GM19025 (cell line): ENCODE results near the gene BMPR2.
"Not testable (repeated sequence)": the region's sequence is repeated elsewhere in the genome, so short reads cannot be mapped to it uniquely, and the experiment has no call there.

Experiments used
- ATAC-seq: cut with Tn5 transposase; IDR thresholded peaks from one replicate; pipeline ENCODE4 v1.9.1; 2021; ENCODE audit warnings: mild to moderate bottlenecking, low read depth, moderate library complexity; ENCODE audit not compliant: unreplicated experiment

BMPR2 gene

DNA sequence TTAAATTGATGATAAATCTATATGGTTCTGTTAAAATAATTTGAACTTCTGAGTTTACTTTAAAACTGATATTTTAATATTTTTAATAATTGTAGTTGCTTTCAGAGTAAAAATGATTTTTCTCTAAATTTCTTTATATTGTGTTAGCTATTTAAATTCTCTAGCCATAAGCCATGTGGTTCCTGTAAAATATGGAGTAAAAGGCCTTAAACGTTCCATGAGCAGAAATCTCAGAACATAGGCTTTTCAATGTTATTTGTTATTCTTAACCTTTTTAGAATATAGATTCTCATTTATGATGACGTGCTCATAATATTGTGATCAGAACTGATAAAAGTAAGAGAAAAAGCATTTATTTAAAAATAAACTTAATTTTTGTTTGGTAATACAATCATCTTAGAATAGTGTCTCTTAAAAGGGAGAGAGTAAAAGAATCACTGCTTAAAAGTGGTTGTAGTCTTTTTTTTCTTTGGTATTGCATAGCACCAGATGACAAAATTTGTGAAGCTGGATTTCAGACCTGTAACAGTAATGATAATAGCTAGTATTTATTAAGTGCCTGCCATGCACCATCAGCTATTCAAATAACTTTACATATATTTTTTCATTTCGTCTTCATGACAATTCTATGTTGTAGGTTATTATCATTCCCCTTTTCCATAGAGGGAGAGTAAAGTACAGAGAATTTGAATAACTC lies 2.7 kb downstream of the BMPR2 start:
- no peak for ATAC-seq

DNA sequence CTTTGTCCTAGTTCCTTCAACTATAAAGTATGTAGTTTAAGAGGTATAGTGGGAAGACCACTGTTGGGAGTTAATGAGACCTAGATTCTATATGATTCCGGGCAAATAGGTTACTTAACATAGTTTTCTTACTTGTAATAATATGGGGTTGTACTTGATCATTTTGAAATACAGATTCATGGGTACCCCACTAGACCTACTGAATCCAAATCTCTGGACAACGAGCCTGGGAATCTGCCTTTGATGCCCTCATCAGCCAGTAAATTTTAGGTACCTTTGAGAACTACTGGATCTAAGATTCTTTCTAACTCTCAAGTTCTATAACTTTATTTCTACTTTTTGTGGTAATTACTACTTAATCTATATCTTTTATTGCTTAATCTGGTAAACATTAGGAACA lies 6.6 kb downstream of the BMPR2 start:
- ATAC-seq, result no peak

DNA sequence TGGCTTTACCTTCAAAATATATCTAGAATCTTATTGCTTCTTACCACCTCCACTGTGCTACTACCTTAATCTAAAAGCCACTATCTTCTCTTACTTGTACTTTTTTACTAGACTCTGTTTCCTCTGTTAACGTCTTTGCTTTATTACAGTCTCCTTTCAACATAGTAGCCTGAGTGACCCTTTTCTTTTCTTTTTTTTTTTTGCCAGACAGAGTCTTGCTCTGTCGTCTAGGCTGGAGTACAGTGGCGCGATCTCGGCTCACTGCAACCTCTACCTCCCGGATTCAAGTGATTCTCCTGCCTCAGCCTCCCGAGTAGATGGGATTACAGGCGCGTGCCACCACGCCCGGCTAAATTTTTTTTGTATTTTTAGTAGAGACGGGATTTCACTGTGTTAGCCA lies 10.4 kb downstream of the BMPR2 start:
- ATAC-seq, result not testable (repeated sequence)

DNA sequence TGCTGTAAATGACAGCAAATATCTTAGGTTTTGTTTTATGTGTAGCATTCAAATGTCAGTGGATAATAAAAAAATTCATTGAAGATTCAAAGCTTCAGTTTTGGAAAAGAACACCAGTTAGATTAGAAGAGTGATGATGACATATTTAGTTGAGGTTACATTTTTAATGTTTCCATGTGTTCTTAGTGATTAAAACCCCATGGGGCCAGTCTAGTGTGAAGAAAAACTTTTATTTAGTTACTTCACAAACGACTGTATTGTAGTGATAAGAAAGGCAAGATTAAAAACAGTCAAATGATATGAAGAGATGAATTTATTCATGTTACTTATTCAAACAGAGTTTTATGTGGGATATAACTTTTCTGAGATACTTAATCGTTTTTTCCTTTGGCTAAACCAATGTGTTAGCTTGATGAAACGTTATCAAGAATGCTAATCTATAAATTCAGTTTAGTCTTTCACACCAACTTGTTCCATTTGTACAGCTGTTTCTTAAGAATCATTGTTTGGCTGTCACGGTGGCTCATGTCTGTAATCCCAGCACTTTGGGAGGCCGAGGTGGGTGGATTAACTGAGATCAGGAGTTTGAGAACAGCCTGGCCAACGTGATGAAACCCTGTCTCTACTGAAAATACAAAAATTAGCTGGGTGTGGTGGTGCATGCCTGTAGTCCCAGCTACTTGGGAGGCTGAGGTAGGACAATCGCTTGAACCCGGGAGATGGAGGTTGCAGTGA lies 11.6 kb downstream of the BMPR2 start:
- ATAC-seq, result no peak

DNA sequence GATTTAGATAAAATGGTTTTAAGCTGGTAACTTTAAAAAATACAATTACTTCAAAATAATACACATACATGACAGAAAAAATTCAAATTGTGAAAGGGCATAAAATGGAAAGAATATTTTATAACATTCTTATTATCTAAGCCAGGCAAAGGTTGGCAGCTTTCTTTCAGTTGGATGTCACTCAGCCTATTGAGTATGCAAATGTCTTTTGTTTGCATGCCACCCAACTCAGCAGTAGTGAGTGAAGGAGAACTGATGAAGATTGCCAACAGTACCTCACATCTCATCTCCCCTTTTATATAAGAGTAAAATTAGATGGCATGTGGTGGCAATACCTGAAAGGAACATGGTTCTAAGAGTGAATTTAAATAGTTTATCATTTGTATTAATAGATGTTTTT lies 24.8 kb downstream of the BMPR2 start:
- ATAC-seq, result no peak

DNA sequence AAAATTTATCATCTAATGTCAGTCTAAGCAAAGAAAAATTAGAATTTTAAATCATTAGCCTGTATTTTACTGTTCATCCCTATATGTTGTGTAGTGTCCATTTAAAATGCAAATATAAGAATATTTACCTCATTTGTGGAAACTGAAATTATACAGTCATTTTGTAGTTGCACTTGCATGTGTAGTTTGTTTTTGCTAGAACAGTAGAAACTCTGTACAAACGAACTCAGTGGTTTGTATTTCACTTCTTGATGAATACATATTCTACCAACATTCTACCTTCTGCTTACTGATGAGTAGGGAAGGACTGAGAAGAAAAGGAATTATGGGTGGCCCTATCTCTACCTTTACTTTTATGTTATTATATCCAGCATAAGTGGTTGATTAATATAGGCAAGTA lies 29.7 kb downstream of the BMPR2 start:
- no peak for ATAC-seq

DNA sequence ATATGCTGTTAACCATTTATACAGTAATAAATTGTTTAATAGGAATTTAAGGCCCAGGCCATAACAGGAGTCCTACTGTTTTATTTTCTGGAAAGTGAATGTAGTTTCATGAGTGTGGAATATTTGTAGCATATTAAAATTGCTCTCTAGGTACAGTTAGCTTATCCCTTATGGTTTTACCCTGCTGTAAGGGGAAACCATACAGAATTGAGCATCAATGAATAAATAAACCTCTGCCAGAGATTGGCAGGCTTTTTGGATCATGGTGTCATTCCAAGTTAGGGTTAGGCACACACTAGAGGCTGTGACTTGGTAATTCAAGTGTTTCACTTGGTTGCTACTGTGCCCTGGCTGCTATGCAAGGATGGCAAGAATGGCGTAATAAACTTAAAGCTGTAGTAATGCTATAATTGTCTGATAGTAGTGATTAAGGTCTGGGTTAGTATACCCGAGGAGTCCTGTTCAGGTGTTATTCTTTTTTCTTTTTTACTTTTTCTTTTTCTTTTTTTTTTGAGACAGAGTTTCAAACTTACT lies 30.4 kb downstream of the BMPR2 start:
- no peak for ATAC-seq

DNA sequence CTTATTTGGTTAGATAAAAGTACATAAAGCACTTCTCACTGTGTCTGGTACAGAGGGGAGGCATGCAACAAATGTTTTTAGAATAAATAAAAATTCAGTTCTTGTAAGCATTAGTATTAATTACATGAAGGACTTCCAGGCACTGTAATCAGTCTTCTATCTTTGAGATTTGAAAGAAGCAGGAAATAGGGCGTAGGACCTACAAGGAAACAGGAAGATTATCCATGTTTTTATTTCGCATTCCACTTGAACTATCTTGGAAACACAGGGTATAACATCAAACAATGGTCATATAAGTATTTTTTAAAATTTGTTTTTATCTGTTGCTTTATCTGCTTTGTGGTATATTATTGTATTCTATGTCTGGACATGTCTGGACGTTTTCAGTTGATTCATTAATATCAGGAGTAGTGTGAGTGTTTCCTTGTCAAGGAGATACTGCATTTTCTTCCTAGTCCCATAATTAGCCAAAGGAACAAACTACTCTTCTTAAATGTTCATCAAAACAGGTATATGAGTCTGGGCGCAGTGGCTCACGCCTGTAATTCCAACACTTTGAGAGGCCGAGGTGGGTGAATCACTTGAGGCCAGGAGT lies 32.5 kb downstream of the BMPR2 start:
- no peak for ATAC-seq

DNA sequence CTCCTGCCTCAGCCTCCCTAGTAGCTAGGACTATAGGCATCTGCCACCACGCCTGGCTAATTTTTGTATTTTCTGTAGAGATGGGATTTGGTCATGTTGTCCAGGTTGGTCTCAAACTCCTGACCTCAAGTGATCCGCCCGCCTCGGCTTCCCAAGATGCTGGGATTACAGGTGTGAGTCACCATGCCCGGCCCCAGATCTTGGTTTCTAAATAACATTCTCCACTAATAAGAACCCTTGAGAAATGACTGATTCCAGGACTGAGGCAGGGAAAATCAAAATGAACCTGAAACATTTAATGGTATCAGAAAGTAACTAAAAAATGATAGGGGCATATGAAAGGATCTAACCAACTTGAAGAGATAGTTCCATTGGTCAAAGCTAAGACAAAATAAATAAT lies 34.0 kb downstream of the BMPR2 start:
- ATAC-seq, result no peak

DNA sequence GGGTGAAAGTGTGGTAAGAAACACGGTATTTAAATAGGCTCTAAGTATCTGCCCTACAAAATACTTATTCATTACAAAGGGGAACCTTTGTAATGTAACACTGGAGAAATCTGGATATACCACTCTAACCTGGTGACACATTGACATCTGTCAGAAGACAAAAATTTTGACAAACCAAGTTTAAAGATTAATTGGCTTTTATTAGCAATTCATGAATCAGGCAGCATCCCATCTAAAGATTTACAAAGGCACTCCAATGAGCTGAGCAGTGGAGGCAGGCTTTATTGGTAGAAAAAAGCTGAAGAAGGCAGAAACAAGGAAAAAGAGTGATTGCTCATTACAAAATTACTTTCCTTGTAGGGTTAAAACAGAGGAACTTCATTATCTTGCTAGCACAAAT lies 35.0 kb downstream of the BMPR2 start:
- ATAC-seq, result no peak

DNA sequence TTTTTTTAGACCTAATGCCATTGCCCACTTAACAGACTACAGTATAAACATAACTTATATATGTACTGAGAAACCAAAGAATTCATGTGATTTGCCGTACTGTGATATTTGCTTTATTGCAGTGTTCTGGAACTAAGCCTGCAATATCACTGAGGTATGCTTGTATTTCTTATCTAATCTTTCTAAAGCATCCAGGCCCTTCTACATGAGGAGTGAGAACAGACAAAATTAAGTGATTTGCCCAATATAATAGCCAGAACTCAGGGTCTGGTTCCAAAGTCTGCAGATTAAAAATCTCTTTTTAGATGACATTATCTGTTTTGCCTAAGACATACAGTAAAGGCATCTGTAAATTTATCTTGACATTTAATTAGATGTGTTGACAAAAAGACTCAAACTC lies 41.9 kb downstream of the BMPR2 start:
- ATAC-seq, result no peak

DNA sequence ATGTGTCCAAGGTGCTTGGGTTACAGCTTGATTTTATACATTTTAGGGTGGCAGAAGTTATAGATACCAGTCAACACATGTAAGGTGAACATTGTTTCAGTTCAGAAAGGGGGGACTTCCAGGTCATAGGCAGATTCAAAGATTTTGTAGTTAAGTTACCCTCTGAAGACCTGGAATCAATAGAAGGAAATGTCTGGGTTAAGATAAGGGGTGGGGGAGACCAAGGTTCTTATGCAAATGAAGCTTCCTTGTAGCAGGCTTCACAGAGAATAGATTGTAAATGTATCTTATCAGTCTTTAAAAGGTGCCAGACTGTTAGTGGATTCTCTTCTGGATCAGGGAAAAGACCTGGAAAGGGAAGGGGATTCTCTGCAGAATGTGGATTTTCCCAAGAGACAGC lies 42.4 kb downstream of the BMPR2 start:
- no peak for ATAC-seq

DNA sequence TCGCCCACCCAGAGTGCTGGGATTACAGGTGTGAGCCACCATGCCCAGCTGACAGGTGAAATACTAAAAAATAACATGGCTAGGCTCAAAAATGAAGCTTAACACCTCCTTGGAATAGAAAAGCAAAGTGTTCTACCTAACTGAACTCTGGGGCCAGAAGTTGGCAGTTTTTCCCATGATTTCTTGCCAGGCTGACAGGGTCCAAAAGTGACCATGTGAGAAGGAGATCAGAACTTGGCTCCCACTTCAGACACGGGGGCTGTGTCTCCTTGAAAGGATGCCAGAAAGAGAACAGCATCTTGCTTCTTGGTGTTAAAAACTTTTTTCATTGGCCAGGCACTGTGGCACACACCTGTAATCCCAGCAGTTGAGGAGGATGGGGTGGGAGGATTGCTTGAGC lies 47.0 kb downstream of the BMPR2 start:
- ATAC-seq, result no peak

DNA sequence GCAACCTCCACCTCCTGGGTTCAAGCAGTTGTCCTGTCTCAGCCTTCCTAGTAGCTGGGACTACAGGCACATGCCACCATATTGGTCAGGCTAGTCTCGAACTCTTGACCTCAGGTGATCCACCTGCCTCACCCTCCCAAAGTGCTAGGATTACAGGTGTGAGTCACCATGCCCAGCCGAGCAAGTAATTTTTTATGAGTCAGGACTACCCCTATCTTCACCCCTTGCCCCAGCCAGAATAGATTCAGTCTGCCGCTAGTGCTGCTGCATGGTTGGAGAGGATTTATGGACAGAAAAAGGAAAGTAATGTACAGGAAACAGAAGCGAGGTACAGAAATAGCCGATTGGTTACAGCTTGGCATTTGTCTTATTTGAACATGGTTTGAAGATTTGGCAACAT lies 48.9 kb downstream of the BMPR2 start:
- no peak for ATAC-seq

DNA sequence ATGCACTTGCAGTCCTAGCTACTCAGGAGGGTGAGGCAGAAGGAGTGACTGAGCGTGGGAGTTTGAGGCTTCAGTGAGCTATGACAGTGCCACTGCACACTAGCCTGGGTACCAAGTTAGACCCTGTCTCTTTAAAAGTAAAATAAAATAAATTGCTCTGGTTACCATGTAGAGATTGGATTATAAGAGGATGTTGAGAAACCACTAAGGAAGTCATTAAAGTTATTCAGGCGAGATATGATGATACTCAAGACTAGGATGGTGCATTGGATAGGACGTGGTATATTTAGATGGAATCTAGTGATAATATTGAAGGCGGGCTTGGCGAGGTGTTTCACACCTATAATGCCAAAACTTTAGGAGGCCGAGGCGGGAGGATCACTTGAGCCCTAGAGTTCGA lies 50.6 kb downstream of the BMPR2 start:
- no peak for ATAC-seq

DNA sequence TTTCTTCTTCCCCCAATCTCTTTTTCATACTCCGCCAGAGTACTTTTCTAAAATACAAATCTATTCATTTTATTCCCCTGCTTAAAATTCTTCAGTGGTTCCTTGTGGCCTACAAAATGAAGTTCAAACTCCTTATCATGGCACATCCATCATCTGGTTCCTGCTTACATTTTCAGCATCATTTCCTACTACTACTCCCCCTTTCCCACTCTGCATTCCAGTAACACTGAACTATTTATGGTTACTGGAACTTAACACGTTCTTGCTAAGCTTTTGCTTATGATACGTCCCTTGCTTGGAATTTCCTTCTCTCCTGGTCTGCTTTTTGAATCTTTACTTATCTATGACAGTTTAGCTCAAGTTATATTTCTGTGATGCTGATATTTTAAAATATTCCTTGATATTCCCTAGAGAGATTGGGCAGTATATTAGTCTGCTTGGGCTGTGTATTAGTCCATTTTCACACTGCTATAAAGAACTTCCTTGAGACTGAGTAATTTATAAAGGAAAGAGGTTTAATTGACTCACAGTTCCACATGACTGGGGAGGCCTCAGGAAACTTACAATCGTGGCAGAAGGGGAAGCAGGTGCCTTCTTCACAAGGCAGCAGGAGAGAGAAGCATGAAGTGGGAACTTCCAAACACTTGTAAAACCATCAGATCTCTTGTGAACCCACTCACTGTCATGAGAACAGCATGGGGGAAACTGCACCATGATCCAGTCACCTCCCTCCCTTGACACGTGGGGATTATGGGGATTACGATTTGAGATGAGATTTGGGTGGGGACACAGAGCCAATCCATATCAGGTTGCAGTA lies 53.2 kb downstream of the BMPR2 start:
- ATAC-seq, result no peak

DNA sequence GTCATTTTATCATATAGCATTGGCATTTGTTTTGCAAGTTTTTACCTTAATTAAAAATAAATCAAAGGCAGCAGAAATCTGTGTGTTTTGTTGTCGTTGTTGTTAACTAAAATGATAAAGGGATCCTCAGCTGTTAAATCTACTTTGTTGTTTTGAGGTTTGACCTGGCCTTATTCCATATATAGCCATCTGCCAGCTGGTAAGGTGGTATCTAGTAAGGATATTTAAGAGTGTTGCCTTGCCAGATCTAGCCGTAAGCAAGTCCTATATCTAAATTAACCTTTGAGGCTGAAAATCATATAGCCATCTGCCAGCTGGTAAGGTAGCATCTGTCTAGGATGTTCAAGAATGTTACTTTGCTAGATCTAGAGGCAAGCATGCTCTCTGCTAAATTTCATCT lies 56.6 kb downstream of the BMPR2 start:
- no peak for ATAC-seq

DNA sequence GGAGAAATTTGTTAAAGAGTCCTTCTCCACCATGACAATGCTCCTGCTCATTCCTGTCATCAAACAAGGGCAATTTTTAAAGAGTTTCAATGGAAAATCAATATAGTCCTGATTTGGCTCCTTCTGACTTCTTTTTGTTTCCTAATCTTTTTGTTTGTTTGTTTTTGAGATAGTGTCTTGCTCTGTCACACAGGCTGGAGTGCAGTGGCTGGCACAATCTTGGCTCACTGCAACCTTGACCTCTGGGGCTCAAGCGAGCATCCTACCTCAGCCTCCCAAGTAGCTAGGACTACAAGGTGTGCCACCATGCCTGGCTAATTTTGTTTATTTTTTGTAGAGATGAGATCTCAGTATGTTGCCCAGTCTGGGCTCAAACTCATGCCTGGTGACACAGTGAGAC lies 58.3 kb downstream of the BMPR2 start:
- ATAC-seq, result no peak

DNA sequence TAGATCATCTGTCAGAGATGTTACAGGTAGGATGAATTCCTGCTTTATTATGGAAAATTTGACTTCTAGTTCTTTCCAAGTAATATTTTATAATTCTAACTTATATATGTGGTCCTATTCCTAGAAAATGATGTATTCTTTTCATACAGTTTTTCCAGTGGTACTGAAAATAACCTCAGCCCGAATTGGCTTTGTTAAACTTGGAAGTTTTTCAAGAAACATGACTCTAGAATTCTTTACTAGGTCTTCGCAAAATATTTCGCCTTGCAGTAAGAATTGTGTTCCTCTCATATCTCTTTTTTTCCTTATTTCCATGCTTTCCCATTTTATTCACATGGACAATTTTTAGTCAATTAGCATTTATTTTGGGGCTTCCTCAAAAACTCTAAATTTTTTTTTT lies 60.5 kb downstream of the BMPR2 start:
- no peak for ATAC-seq

DNA sequence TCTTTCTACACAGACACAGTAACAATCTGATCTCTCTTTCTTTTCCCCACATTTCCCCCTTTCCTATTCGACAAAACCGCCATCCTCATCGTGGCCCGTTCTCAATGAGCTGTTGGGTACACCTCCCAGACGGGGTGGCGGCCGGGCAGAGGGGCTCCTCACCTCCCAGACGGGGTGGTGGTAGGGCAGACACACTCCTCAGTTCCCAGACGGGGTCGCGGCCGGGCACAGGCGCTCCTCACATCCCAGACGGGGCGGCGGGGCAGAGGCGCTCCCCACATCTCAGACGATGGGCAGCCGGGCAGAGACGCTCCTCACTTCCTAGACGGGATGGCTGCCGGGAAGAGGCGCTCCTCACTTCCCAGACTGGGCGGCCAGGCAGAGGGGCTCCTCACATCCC lies 64.0 kb downstream of the BMPR2 start:
- not testable (repeated sequence) for ATAC-seq

DNA sequence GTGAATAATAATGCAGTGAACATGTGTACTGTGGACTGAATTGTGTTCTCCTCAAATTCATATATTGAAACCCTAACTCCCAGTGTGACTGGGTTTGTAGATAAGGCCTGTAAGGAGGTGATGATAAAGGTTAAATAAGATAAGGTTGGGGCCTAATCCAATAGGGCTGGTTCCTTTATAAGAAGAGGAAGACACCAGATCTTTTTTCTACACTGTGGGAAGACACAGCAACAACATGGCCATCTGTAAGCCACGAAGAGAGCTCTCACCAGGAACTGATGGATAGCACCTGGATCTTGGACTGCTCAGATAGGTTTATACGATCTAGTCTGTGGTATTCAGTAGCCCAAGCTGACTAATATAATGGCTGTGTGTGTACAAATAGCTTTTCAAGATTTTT lies 66.8 kb downstream of the BMPR2 start:
- ATAC-seq, result no peak
